AML-193 (cell line): ENCODE results near the gene HDAC6.
A peak's percentile ranks its signal among the peaks of the same experiment; 100 is the strongest.

Experiments
- DNase-seq, 2 experiments: peaks; one replicate each; lab custom pipeline; 2025; lab: John Stamatoyannopoulos, UW

HDAC6 gene

GRCh38 chrX:48801280-48802088 lies at the start of gene HDAC6:
Gene HDAC6 (plus strand): TSS chrX:48802067. CDS start chrX:48802693, 626 bp downstream.
- DNase-seq, result peak; percentile 86 to 93

- no peak for DNase-seq
Measured at GRCh38 chrX:48752498-48752897, 49.4 kb upstream of the HDAC6 start.

GRCh38 chrX:48753708-48754228 lies 48.1 kb upstream of the HDAC6 start:
- DNase-seq, result no peak

- DNase-seq, result no peak
Measured at GRCh38 chrX:48754238-48754637, 47.6 kb upstream of the HDAC6 start.

DNA sequence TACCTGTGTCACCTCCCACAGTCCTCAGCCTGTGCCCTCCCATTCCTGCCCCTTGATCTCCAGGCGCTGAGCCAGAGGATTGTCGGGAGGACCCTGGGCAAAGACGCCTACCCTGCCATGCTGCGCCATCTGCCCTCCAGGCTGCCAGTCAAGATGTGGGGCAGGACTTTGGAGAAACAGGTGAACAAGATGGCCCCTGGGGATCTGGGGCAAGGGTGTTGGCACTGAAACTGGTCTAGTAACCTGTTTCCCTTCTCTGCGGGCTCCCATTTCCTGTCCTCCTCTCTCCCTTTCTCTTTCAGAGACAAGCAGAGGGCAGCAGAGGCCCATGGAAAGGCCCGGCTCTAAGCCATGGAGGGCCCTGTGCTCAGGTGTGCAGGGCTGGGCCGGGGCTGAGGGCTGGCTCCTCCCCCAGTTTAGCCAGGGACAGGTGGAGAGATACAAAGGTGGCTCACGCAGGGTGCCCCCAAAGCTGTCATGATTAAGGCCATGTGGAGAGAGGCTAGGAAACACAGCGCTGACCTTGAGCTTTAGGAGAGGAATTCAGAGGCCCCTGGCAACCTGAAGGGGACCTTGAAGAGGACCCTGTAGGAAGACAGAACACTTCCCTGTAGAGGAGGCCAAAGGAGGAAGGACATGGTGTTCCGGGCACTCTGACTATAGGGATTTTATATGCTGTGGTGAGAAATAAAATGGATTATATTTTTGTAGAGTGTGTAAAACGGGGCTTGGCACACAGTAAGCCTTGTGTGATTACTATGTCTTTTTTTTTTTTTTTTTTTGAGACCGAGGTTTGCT lies 40.0 kb upstream of the HDAC6 start, which contains the start of gene GLOD5:
TSS of gene GLOD5 (plus strand) at position 74 of the 798 bp plus-strand sequence. CDS start at position 118, 44 bp downstream.
- DNase-seq, result no peak

DNA sequence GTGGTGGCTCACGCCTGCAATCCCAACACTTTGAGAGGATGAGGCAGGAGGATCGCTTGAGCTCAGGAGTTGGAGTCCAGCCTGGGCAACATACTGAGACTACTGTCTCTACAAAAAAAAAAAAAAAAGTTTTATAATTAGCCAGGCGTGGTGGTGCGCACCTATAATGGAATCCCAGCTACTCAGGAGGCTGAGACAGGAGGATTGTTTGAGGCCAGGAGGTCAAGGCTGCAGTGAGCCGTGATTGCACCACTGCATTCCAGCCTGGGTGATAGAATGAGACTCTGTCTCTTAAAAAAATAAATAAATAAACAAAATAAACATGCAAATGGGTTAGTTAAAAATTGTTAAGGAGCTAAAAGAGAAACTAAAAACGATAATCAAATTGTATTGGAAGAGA lies 32.6 kb upstream of the HDAC6 start:
- no peak for DNase-seq

DNA sequence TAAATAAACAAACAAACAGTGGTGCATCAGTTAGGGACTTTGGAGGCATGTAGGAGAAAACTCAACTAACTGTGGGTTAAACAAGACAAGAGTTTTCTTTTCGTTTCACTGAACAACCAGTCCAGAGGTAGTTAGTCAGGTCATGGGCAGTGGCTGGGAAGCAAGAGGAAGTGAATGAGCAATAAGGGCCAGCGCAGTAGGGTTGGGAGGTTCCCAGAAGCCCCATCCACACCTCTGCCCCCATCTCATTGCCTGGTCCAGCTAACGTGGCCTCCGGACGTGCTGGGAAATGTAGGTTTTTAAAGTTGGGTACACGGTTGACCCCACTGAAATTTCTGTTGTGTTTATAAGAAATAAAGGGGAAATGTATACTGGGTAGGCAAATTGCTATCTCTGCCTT lies 31.6 kb upstream of the HDAC6 start:
- DNase-seq, result no peak

DNA sequence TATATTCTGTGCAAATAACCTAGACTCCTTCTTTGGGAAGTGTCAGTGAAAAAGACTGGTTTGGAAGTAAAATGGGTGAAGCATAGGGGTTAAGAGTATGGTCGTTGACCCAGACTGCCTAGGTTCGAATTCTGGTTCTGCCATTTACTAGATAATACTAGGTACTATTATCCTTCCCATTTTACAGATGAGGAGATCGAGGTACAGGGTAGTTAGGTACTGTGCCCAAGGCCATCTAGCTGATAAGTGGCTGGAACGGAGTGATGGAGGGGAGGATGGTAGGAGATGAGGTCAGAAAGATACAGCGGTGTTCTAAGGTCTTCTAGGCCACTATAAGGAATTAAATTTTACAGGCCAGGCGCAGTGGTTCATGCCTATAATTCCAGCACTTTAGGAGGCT lies 29.3 kb upstream of the HDAC6 start:
- DNase-seq, result no peak

DNA sequence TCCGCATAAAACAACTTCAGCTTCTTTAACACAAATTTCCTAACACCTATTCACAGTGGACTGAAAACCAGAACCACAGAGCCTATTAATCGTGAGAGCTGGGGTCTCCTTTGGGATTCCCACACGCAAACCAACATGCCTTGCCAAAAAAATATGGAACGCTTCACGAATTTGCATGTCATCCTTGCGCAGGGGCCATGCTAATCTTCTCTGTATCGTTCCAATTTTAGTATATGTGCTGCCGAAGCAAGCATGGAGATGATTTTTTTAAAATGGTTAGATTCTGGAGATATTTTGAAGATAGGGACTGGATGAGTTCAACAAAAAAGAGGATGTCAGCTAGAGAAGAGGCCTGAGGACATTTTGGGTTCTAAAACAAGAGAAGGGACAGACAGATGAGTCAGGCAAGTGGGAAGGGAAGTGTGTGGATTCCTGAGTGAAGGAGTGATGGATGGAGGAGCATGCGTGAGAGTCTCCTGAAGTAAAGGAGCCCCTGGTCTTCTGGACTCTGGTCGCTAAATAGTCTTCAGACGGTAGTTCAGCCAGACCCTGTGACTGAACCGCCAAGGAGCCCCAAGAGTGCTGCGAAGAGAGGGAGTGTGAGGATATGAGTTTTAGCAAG lies 24.9 kb upstream of the HDAC6 start:
- no peak for DNase-seq

DNA sequence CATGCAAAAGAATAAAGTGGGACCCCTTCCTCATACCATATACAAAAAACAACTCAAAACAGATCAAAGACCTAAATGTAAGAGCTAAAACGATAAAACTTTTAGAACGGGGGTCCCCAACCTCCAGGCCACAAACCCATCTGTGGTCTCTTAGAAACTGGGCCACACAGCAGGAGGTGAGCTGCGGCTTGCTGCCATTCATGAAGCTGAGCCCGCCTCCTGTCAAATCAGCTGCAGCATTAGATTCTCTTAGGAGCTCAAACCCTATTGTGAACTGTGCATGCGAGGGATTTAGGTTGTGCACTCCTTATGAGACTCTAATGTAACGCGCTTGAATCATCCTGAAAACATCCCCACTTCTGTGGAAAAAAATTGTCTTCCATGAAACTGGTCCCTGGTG lies 22.5 kb upstream of the HDAC6 start:
- DNase-seq, result no peak

DNA sequence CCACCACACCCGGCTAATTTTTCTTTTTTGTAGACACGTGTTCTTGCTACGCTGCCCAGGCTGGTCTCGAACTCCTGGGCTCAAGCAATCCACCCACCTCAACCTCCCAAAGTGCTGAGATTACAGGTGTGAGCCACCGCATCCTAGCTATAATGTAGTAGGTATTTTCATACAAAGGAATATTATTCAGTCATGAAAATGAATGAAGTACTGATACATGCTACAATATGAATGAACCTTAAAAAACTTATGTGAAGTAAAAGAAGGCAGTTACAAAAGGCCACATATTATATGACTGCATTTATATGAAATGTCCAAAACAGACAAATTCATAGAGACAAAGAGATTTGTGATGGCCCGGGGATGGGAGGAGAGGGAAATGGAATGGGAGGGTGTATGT lies 20.2 kb upstream of the HDAC6 start:
- no peak for DNase-seq

GRCh38 chrX:48782216-48782615 lies 19.7 kb upstream of the HDAC6 start:
- DNase-seq, result no peak

DNA sequence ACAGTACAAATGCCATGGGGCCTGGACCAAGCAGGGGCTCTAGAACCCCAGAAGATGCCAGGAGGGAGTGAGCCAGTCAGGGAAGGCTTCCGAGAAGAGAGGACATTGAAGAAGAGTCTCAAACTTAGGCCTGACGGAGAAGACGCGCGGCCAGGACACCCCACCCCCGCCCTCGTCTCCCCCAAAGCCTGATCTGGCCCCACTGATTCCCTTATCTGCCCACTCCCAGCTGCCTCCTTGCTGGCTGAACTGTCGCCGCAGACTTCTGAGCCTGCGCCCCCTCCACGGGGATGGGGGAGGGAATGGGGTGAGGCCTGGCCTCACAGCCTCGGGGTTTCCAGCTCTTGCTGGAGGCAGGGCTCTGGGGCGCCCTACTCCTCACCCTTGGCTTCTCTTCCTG lies 19.1 kb upstream of the HDAC6 start:
- DNase-seq, result no peak

GRCh38 chrX:48784726-48785125 lies 17.1 kb upstream of the HDAC6 start:
- DNase-seq, result no peak

GRCh38 chrX:48785186-48785539 lies 16.7 kb upstream of the HDAC6 start:
- DNase-seq, result no peak

- no peak for DNase-seq
Measured at GRCh38 chrX:48785540-48786214, 16.2 kb upstream of the HDAC6 start.

DNA sequence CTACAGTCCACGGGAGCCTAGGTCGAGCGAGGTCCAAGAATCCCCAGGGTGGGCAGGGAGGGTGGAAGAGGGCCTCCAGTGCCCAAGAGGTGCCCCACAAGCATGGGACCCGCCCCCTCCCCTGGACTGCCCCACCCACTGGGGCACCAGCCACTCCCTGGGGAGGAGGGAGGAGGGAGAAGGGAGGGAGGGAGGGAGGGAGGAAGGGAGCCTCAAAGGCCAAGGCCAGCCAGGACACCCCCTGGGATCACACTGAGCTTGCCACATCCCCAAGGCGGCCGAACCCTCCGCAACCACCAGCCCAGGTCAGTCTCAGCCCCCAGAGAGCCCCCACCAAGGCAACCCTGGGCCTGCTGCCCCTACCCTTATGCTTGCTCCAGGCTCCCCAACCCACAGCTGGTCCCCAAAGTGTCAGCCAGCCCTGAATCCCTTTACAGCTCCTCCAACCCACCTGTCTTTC lies 15.5 kb upstream of the HDAC6 start, which contains the start of gene GATA1:
TSS of gene GATA1 (plus strand) at position 250 of the 460 bp plus-strand sequence. CDS start 4,520 bp downstream, outside the sequence.
- no peak for DNase-seq

- DNase-seq, result no peak
Measured at GRCh38 chrX:48786825-48787504, 14.9 kb upstream of the HDAC6 start.

DNA sequence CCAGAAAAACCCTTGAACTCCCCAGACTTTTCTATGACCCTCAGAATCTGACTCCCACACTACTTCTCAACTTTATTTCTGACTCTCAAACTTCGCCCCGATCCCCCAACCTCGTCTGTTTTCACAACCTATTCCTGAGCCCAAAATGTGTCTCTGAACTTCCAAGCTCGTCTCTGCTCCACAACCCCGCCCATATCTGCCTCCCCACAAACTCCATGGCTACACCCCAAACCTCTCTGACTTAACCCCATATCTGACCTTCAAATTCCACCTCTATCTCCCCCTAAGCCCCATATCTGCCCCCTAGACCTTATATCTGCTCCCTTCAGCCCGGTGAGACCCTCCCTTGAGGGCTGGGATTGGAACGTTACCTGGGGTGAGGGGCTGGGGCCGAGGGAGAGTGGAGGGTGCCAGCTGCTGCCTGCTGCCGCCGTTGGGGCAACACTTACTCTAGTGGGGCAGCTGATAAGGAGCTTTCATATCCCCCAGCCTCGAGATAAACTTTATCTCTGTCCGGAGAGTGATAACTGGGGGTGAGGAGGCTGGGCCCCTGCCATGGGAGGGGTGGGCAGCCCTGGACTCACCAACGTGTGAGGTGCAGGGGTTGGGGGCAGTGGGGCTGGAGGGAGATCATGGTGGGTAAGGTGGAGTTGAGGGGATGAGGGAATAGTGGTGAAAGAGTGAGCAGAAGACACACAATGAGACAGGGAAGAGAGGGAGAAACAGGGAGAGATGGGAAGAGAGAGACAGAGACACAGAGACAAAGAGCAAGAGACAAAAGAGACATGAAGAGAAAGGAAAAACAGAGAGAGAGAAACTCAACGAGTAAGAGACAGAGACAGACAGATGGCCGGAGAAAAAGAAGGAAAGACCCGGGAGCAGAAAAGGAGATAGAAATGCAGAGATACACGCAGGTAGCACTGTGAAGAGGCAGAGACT lies 14.1 kb upstream of the HDAC6 start:
- DNase-seq, result no peak
